Retinal pigment epithelial cell (primary cell): ENCODE results near the gene PPP2R3B.
"Not testable (repeated sequence)": the region's sequence is repeated elsewhere in the genome, so short reads cannot be mapped to it uniquely, and the experiment has no call there.

Source experiments
- DNase-seq: peaks from one replicate; pipeline ENCODE4 v3.0.0-alpha.2; 2010; ENCODE audit warnings: low read depth
- H3K4me3 ChIP-seq: 2 replicates; pipeline ENCODE4 v1.5.1; 2011; ENCODE audit warnings: mild to moderate bottlenecking, low read length, control low read depth, moderate library complexity
- CTCF ChIP-seq: conservative IDR thresholded peaks from 2 replicates; pipeline ENCODE4 v1.5.1; 2011; ENCODE audit warnings: low read depth, low read length, control low read depth, inconsistent platforms

PPP2R3B gene

GRCh38 chrX:307261-308111 lies 79.2 kb downstream of the PPP2R3B start:
- DNase-seq = no peak
- no peak overlapping the region for H3K4me3 ChIP-seq
- TF ChIP-seq CTCF = no peak

- H3K4me3 ChIP-seq, DNase-seq: not testable (repeated sequence)
These were observed 80.0 kb downstream of the PPP2R3B start for GRCh38 chrX:306614-307251.

- not testable (repeated sequence) for DNase-seq, H3K4me3 ChIP-seq
These were observed 80.7 kb downstream of the PPP2R3B start for GRCh38 chrX:305781-306613.

- H3K4me3 ChIP-seq = no peak overlapping the region
- no peak for DNase-seq
- no peak for TF ChIP-seq CTCF
These were observed 83.7 kb downstream of the PPP2R3B start for GRCh38 chrX:302975-303374.

- no peak overlapping the region for H3K4me3 ChIP-seq
- no peak for DNase-seq
- no peak for TF ChIP-seq CTCF
These were observed 86.4 kb downstream of the PPP2R3B start for GRCh38 chrX:300334-300733.

- no peak overlapping the region for H3K4me3 ChIP-seq
- no peak for DNase-seq
- no peak for TF ChIP-seq CTCF
These were observed 87.7 kb downstream of the PPP2R3B start for GRCh38 chrX:298993-299392.

GRCh38 chrX:295136-295535 lies 91.6 kb downstream of the PPP2R3B start:
- no peak for DNase-seq
- H3K4me3 ChIP-seq = no peak overlapping the region
- no peak for TF ChIP-seq CTCF
